Measurements from ENCODE around the gene PRICKLE3.
A peak's percentile ranks its signal among the peaks of the same experiment; 100 is the strongest.
"Not testable (repeated sequence)": the region's sequence is repeated elsewhere in the genome, so short reads cannot be mapped to it uniquely, and the experiment has no call there.

PRICKLE3 gene

DNA sequence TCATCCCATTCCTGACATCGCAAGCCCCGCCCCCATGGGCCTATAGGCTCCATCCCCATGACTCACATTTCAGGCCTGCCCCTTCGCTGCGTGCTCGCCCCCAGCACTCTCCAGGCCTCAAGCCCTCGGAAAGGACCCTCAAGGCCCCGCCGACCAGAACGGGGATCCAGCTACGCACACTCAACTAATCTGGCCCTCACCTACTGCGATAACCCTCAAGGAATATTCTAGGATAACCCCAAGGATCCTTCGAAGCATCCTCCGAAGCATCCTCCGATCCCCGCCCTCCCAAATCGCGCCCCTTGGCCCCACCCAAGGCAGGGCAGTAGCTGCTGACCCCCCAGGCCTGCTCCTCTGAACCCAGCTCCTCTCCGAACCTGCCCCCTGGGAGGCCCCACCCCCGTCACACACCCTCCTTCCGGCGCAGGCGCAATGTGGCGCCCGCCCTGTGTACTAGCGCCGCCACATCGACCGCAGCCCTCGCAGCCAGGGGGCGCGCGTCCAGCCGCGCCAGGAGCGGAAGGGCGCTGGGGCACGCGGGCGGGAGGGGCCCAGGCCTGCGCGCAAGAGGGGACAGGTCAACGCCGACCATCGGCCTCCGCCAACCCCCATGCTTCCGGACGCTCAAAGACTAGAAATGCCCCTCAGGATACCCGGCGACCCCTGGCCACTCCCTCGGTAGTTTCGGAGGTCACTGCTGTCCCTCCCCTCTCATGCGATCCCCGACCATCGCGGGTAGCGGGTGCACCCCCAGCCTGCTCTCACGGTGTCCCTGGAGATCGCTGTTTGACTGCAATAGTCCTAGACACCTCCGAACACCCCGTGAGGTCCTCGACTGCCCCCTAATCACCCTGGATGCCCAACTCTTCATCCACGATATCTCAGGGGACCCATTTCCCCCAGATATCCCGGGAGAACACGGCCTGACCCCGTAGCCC is 30.0 kb downstream of the PRICKLE3 start:
- peak; percentile 85 for DNase-seq (ENCODE audit: low spot score)

DNA sequence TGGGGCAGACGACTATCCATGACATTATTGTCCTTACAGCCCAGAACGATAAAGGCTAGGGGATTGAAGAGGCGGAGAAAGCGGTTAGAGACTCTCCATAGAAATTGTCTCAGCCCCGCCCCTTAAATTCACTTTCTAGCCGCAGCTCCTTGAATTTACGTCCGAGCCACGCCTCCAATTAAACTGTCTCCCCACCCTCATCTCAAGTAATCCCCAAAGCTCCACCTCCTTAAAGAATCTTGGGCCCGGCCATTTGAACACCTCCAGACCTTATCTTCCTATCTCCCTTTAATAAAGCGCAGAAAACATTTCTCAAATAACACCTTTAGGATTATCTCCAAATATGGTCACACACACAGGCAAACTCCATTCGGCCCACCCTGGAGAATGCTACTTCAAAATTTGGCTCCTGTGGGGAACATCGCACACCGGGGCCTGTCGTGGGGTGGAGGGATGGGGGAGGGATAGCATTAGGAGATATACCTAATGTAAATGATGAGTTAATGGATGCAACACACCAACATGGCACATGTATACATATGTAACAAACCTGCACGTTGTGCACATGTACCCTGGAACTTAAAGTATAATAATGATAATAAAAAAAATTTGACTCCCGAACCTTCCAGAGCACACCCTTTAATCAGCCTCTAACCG is 30.8 kb downstream of the PRICKLE3 start:
- in situ Hi-C loops (cut with MboI; ENCODE audit: low pct_unique_long_range_greater_than_20kb, low sequenced_read_pairs, unreplicated experiment), result no loop called here
- TF ChIP-seq, protein P1, sequence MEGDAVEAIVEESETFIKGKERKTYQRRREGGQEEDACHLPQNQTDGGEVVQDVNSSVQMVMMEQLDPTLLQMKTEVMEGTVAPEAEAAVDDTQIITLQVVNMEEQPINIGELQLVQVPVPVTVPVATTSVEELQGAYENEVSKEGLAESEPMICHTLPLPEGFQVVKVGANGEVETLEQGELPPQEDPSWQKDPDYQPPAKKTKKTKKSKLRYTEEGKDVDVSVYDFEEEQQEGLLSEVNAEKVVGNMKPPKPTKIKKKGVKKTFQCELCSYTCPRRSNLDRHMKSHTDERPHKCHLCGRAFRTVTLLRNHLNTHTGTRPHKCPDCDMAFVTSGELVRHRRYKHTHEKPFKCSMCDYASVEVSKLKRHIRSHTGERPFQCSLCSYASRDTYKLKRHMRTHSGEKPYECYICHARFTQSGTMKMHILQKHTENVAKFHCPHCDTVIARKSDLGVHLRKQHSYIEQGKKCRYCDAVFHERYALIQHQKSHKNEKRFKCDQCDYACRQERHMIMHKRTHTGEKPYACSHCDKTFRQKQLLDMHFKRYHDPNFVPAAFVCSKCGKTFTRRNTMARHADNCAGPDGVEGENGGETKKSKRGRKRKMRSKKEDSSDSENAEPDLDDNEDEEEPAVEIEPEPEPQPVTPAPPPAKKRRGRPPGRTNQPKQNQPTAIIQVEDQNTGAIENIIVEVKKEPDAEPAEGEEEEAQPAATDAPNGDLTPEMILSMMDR (IDR thresholded peaks at IDR 0.05; ENCODE audit: extremely low read depth, insufficient read depth, missing control alignments), result no peak
- peak; percentile 45 for DNase-seq (ENCODE audit: low spot score)

More for the DNA sequence above, 30.0 kb downstream of the PRICKLE3 start:
- TF ChIP-seq, protein P1 (IDR thresholded peaks at IDR 0.05; ENCODE audit: extremely low read depth, insufficient read depth, missing control alignments), result peak; percentile 83
- in situ Hi-C loops (cut with MboI; ENCODE audit: low pct_unique_long_range_greater_than_20kb, low sequenced_read_pairs, unreplicated experiment), result no loop called here

DNA sequence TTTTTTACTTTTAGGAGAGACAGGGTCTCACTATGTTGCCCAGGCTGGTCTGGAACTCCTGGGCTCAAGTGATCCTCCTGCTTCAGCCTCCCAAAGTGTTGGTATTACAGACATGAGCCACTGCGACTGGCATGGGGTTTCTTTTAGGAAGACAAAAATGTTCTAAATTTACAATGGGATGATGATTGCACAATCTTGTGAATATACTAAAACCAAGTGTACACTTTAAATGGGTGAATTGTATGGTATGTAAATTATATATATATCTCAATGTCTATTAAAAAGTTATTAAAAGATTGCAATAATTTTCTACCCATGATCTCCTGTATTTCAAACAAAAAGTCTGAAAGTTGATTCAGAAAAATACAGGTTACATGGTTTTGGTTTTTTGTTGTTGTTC is 32.7 kb downstream of the PRICKLE3 start:
- DNase-seq (ENCODE audit: low spot score), result no peak

GRCh38 chrX:49149291-49149690 is 36.9 kb downstream of the PRICKLE3 start:
- DNase-seq (ENCODE audit: low spot score); in situ Hi-C loops (cut with MboI; ENCODE audit: low pct_unique_long_range_greater_than_20kb, low sequenced_read_pairs, unreplicated experiment): not testable (repeated sequence)

More for the DNA sequence above, 32.7 kb downstream of the PRICKLE3 start:
- in situ Hi-C loops (cut with MboI; ENCODE audit: low pct_unique_long_range_greater_than_20kb, low sequenced_read_pairs, unreplicated experiment), result no loop called here
- TF ChIP-seq, protein P1 (IDR thresholded peaks at IDR 0.05; ENCODE audit: extremely low read depth, insufficient read depth, missing control alignments), result no peak

GRCh38 chrX:49148390-49149100 is 37.6 kb downstream of the PRICKLE3 start:
- DNase-seq (ENCODE audit: low spot score); in situ Hi-C loops (cut with MboI; ENCODE audit: low pct_unique_long_range_greater_than_20kb, low sequenced_read_pairs, unreplicated experiment): not testable (repeated sequence)

DNA sequence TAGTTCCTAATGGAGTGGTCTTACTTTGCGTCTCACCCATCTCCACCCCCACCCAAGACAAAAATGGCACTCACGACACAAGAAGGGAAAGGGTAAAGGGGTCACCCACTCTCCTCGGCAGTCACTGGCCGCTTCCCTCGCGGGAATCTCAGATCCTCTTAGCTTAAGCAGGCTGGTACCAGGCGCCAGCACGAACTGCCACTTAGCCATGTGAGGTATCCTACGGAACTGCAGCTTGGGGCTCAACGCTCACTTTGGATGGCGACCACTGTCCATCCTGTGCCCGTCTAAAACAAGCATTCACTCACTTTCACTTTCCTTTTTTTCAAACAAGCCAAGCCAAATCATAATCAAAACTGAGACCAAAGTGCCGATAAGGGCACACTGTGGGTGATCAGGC is 38.2 kb downstream of the PRICKLE3 start:
- in situ Hi-C loops (cut with MboI; ENCODE audit: low pct_unique_long_range_greater_than_20kb, low sequenced_read_pairs, unreplicated experiment), result no loop called here
- TF ChIP-seq, protein P1 (IDR thresholded peaks at IDR 0.05; ENCODE audit: extremely low read depth, insufficient read depth, missing control alignments), result no peak
- no peak for DNase-seq (ENCODE audit: low spot score)

DNA sequence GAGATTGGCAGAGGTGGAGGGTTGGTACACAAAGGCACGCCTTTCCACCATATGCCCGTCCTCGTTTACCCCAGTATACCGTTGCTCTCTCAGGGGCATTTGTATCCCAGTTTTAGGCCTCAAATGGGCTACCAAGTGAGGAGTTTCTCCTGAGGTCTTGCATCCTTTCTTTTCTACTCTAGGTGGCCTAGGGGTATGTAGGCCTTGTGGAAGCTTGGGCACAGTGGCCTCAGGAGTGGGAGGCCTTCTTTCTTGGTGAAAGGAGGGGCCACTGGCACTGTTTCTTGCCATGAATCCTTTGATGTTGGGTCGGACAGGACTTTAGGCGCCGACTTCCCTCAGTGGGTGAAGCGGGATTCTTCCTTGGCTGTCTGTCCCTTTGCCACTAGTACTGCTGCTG is 38.9 kb downstream of the PRICKLE3 start:
- DNase-seq (ENCODE audit: low spot score), result no peak
- TF ChIP-seq, protein P1 (IDR thresholded peaks at IDR 0.05; ENCODE audit: extremely low read depth, insufficient read depth, missing control alignments), result no peak
- in situ Hi-C loops (cut with MboI; ENCODE audit: low pct_unique_long_range_greater_than_20kb, low sequenced_read_pairs, unreplicated experiment), result no loop called here

GRCh38 chrX:49143154-49143553 is 43.0 kb downstream of the PRICKLE3 start:
- DNase-seq (ENCODE audit: low spot score); in situ Hi-C loops (cut with MboI; ENCODE audit: low pct_unique_long_range_greater_than_20kb, low sequenced_read_pairs, unreplicated experiment): not testable (repeated sequence)

All from GM13977 (cell line).